Testis (tissue), 3 donors: ENCODE data around the gene KCNK5. TPM values are rescaled to one million over a fixed set of nuclear protein-coding genes. Genes with fewer than 3 reads are reported as not detected.

ENCODE experiments used
- DNase-seq: peaks from one replicate; pipeline ENCODE4 v3.0.0-alpha.2; 2019
- H3K27ac ChIP-seq, 2 donors: fragments of 200-600 bp; sonication (generic); one replicate each; pipeline ENCODE4 v1.5.1; 2019
- H3K27me3 ChIP-seq: fragments of 200-600 bp; sonication (generic); one replicate; pipeline ENCODE4 v1.5.1; 2019
- H3K36me3 ChIP-seq: fragments of 200-600 bp; sonication (generic); one replicate; pipeline ENCODE4 v1.5.1; 2017; ENCODE audit warnings: low read depth; ENCODE audit errors: missing control alignments
- H3K4me1 ChIP-seq: fragments of 200-600 bp; sonication (generic); one replicate; pipeline ENCODE4 v1.5.1; 2019
- H3K4me3 ChIP-seq, 2 donors: fragments of 200-600 bp; sonication (generic); one replicate each; pipeline ENCODE4 v1.5.1; 2017 to 2019
- H3K9me3 ChIP-seq: fragments of 200-600 bp; sonication (generic); one replicate; pipeline ENCODE4 v1.5.1; 2017
- POLR2A ChIP-seq: fragments of 450-650 bp; IDR thresholded peaks from one replicate; pipeline ENCODE4 v1.6.1; 2017; ENCODE audit warnings: antibody characterized with exemption, mild to moderate bottlenecking, moderate library complexity
- WGBS, 2 donors: methylation state at CpG; one replicate each; pipeline ENCODE4 v1.1.5; 2018; 5-methylcytosine and 5-hydroxymethylcytosine counted together
- intact Hi-C: fragments of 100-400 bp; cut with DNase I; formaldehyde crosslinking; loops from one replicate; pipeline ENCODE4 v1.15.1; 2023; ENCODE audit warnings: low total_unique reads
- polyA plus RNA-seq: library from polyadenylated mRNA; stranded (reverse); fragments of 350-450 nt; fragmentation: Illumina TruSeq; extraction: RNeasy Lipid Tissue Mini Kit (QIAGEN cat#74804); gene quantifications from one replicate; pipeline ENCODE4 v1.2.3, GENCODE V29; 2014; ENCODE audit warnings: low read depth, low replicate concordance; ENCODE audit not compliant: insufficient read depth
- total RNA-seq, 2 donors: library from RNA; depleted of rRNA; stranded (reverse); fragments of >200 nt; gene quantifications; one replicate each; pipeline ENCODE4 v1.2.3, GENCODE V29; 2016
- TF ChIP-seq, protein P1 (sequence below), 3 experiments: fragments of 450-650 bp in 2 of 3; fragments of 200-600 bp in 1 of 3; sonication (generic) in 1 of 3; IDR thresholded peaks; one replicate each; pipeline ENCODE4 v1.5.1; 2016 to 2019; ENCODE audit warnings: antibody characterized with exemption in 3 of 3, mild to moderate bottlenecking in 2 of 3, moderate library complexity in 1 of 3

Gene KCNK5
- total and polyA plus RNA-seq, 3 donors from 2014 or later, result 1.6 to 2.3 (median 2.0) TPM

DNA sequence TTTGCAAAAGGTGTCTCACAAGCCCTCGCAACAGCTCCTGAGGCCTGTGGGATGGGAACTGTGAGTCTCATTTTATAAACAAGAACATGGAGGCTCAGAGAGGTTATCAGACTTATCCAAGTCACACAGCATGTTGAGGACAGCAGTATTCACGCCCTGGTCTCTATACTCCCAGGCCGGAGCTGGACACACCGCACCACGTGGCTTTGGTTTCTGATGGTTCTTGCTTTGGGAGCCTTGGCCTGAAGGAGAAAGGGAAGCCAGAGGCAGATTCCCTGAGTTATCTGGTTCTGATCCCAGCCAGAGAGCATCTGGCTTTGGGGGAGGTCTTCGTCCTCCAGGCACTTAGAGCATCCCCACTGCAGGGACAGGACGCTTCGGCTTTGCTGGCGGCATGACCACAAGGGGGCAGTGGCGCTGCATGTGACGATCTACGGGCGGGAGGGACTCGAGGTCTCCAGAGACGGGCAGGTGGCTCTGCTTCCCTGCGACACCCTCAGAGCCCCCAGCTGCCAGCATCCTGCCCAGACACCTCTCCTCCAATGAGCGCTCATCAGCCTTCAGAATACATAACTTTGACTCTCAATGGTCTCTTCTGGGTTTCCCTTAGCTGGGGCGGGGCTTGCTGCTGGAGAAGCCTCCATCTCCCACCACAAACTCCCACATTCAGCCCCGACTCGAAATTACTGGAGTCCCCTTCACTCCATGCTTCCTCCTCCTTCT, 62.9 kb downstream of the KCNK5 start:
- intact Hi-C loops, result loop anchor here (5.0 kb wide), 1 partner anchor 136 kb away; no protein-coding TSS in a partner anchor

DNA sequence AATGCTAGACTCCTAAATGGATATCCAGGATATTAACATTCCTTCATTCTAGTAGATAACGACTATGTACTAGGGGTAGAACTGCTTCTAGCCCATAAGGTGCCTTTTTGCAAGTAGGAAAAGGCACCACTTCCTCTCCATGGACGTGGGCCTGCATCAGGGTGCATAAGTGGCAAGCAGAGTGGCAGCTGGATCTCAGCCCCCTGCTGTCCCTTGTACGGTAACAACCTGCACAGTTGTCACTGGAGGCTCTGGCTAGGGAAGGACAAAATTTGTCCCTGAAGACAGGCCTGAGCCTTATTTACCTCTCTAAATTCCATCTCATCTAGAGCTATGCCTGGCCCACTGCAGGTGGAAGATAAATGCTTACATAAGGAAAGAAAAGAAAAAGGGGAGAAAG, 71.8 kb downstream of the KCNK5 start:
- intact Hi-C loops, result no loop called here
- WGBS, 2 donors, result 69 to 80% methylated on average over 3 of the region's 3 CpGs
- no peaks in the 10 kb centered on the region for H3K9me3 ChIP-seq
- H3K36me3 ChIP-seq, result no peaks in the 10 kb centered on the region
- H3K4me1 ChIP-seq, result no peaks in the 10 kb centered on the region
- no peaks in the 10 kb centered on the region for H3K27me3 ChIP-seq
- TF ChIP-seq POLR2A, result no peak
- TF ChIP-seq, protein P1, sequence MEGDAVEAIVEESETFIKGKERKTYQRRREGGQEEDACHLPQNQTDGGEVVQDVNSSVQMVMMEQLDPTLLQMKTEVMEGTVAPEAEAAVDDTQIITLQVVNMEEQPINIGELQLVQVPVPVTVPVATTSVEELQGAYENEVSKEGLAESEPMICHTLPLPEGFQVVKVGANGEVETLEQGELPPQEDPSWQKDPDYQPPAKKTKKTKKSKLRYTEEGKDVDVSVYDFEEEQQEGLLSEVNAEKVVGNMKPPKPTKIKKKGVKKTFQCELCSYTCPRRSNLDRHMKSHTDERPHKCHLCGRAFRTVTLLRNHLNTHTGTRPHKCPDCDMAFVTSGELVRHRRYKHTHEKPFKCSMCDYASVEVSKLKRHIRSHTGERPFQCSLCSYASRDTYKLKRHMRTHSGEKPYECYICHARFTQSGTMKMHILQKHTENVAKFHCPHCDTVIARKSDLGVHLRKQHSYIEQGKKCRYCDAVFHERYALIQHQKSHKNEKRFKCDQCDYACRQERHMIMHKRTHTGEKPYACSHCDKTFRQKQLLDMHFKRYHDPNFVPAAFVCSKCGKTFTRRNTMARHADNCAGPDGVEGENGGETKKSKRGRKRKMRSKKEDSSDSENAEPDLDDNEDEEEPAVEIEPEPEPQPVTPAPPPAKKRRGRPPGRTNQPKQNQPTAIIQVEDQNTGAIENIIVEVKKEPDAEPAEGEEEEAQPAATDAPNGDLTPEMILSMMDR (IDR thresholded peaks at IDR 0.05), result no peak
- no peak overlapping the region for H3K4me3 ChIP-seq
- H3K27ac ChIP-seq, result no peak overlapping the region
- no peak for DNase-seq

More for the DNA sequence above, 62.9 kb downstream of the KCNK5 start:
- no peaks in the 10 kb centered on the region for H3K4me1 ChIP-seq
- DNase-seq, result peak; percentile 84
- TF ChIP-seq, protein P1 (IDR thresholded peaks at IDR 0.05), result peak; percentile 65 to 84 (median 75)
- no peak for TF ChIP-seq POLR2A
- 50% methylated on average over 18 to 20 of the region's 20 CpGs for WGBS, 2 donors
- no peak overlapping the region for H3K4me3 ChIP-seq
- no peaks in the 10 kb centered on the region for H3K27me3 ChIP-seq
- no peaks in the 10 kb centered on the region for H3K36me3 ChIP-seq
- H3K27ac ChIP-seq, result no peak overlapping the region
- H3K9me3 ChIP-seq, result no peaks in the 10 kb centered on the region

GRCh38 chr6:39156801-39157200, 72.5 kb downstream of the KCNK5 start:
- no peaks in the 10 kb centered on the region for H3K4me1 ChIP-seq
- H3K27me3 ChIP-seq, result no peaks in the 10 kb centered on the region
- no peaks in the 10 kb centered on the region for H3K9me3 ChIP-seq
- intact Hi-C loops, result no loop called here
- no peak overlapping the region for H3K27ac ChIP-seq
- no peak overlapping the region for H3K4me3 ChIP-seq
- TF ChIP-seq, protein P1 (IDR thresholded peaks at IDR 0.05), result no peak
- no peak for TF ChIP-seq POLR2A
- 61 to 70% methylated on average over 3 of the region's 3 CpGs for WGBS, 2 donors
- DNase-seq, result no peak
- H3K36me3 ChIP-seq, result no peaks in the 10 kb centered on the region

DNA sequence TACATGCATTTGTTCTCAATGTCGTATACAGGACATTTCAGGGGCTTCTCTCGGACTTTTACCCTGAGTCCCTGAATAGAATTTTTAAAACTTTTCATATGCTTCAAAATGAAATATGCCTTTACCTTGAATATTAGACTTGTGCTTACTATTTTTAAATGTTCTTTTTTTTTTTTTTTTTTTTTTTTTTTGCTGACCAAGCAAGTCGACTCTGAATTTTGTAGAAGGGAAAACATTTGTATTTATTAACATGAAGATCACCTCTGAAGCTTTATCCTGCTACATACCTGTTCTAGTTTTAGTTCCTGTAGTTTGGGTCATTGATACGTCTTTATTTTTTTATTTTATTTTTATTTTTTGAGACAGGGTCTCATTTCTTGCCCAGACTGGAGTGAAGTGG, 74.6 kb downstream of the KCNK5 start:
- no peak overlapping the region for H3K4me3 ChIP-seq

More for the DNA sequence above, 74.6 kb downstream of the KCNK5 start:
- H3K27me3 ChIP-seq, result no peaks in the 10 kb centered on the region
- H3K27ac ChIP-seq, result no peak overlapping the region
- H3K36me3 ChIP-seq, result no peaks in the 10 kb centered on the region
- TF ChIP-seq POLR2A, result no peak
- TF ChIP-seq, protein P1 (IDR thresholded peaks at IDR 0.05), result no peak
- H3K4me1 ChIP-seq, result no peaks in the 10 kb centered on the region
- whole genome bisulfite sequencing, 2 donors, result 81 to 85% methylated on average over 4 of the region's 4 CpGs
- H3K9me3 ChIP-seq, result no peaks in the 10 kb centered on the region
- intact Hi-C loops, result no loop called here
- DNase-seq, result no peak
